HepG2 (cell line): ENCODE measurements around the gene TTC19. TPM values are rescaled to one million over a fixed set of nuclear protein-coding genes. Genes with fewer than 3 reads are reported as not detected.

Experiments used
- ARNT ChIP-seq: fragments of 450-650 bp; IDR thresholded peaks from 2 replicates; pipeline ENCODE4 v1.6.1; 2017
- ATRX ChIP-seq: sonication (generic); formaldehyde crosslinking; IDR thresholded peaks from 2 replicates; pipeline ENCODE4 v1.4.0; 2020; ENCODE audit warnings: missing genetic modification reagents, borderline replicate concordance
- HMGA1 ChIP-seq: sonication (generic); formaldehyde crosslinking; conservative IDR thresholded peaks from 2 replicates; pipeline ENCODE4 v1.4.0; 2020; ENCODE audit warnings: missing genetic modification reagents
- HNRNPH1 ChIP-seq: fragments of 200-400 bp; formaldehyde crosslinking; optimal IDR thresholded peaks from 2 replicates; pipeline ENCODE3; 2017; ENCODE audit warnings: mild to moderate bottlenecking, low read depth, low read length
- HNRNPUL1 ChIP-seq: fragments of 200-400 bp; formaldehyde crosslinking; IDR thresholded peaks from 2 replicates; pipeline ENCODE4 v1.6.1; 2017; ENCODE audit warnings: low read depth, mild to moderate bottlenecking, low read length, moderate library complexity
- KMT2A ChIP-seq: sonication (generic); formaldehyde crosslinking; IDR thresholded peaks from 2 replicates; pipeline ENCODE4 v1.4.0; 2020; ENCODE audit warnings: missing genetic modification reagents
- LRRFIP1 ChIP-seq: sonication (generic); formaldehyde crosslinking; conservative IDR thresholded peaks from 2 replicates; pipeline ENCODE4 v1.4.0; 2020; ENCODE audit warnings: missing genetic modification reagents
- PLRG1 ChIP-seq: fragments of 450-650 bp; conservative IDR thresholded peaks from 2 replicates; pipeline ENCODE4 v1.6.1; 2016
- POLR2AphosphoS2 ChIP-seq: IDR thresholded peaks from 2 replicates; pipeline ENCODE4 v1.6.1; 2011; ENCODE audit warnings: low read depth, low read length, improper control_type of control experiment
- ZFP36L1 ChIP-seq: sonication (generic); formaldehyde crosslinking; IDR thresholded peaks from 2 replicates; pipeline ENCODE4 v1.8.0; 2022; ENCODE audit warnings: mild to moderate bottlenecking, missing genetic modification reagents, moderate library complexity
- ZNF430 ChIP-seq: sonication (generic); formaldehyde crosslinking; IDR thresholded peaks from 2 replicates; pipeline ENCODE4 v1.9.0; 2021; ENCODE audit warnings: mild to moderate bottlenecking, missing genetic modification reagents
- ZNF441 ChIP-seq: sonication (generic); formaldehyde crosslinking; IDR thresholded peaks from 2 replicates; pipeline ENCODE4 v1.7.0; 2021; ENCODE audit warnings: missing genetic modification reagents, borderline replicate concordance
- ZNF549 ChIP-seq: sonication (generic); formaldehyde crosslinking; IDR thresholded peaks from 2 replicates; pipeline ENCODE4 v1.5.0; 2020; ENCODE audit warnings: missing genetic modification reagents
- ZNF660 ChIP-seq: sonication (generic); formaldehyde crosslinking; IDR thresholded peaks from 2 replicates; pipeline ENCODE4 v1.5.1; 2020; ENCODE audit warnings: mild to moderate bottlenecking, low read depth, missing genetic modification reagents, borderline replicate concordance
- ZNF782 ChIP-seq: sonication (generic); formaldehyde crosslinking; IDR thresholded peaks from 2 replicates; pipeline ENCODE4 v1.4.0; 2020; ENCODE audit warnings: missing genetic modification reagents, mild to moderate bottlenecking, borderline replicate concordance
- polyA plus RNA-seq, 8 experiments: library from polyadenylated mRNA; depleted of rRNA in 3 of 8; stranded (reverse) in 7 of 8; unstranded in 1 of 8; fragments of >200 nt; fragmentation: Illumina TruSeq in 4 of 8; extraction: Trizol in 4 of 8; gene quantifications; 2 replicates each; pipeline versions ENCODE4 v1.2.1 to v1.2.3, GENCODE V29; 2011 to 2016; ENCODE audit warnings: low read depth in 4 of 8, missing spikeins in 1 of 8, mixed read lengths in 1 of 8; ENCODE audit not compliant: insufficient read depth in 1 of 8
- total RNA-seq, 5 experiments: library from RNA; depleted of rRNA; stranded (reverse); fragments of >200 nt; fragmentation: Illumina TruSeq; extraction: Trizol; gene quantifications; 2 replicates each; pipeline ENCODE4 v1.2.3, GENCODE V29; 2016; ENCODE audit warnings: low read depth in 1 of 5
- TF ChIP-seq, protein P1 (sequence below), 2 experiments: fragments of 450-650 bp in 1 of 2; sonication (generic) in 1 of 2; formaldehyde crosslinking in 1 of 2; IDR thresholded peaks; 2 replicates each; pipeline versions ENCODE4 v1.6.1 to v1.8.0; 2016 to 2022; ENCODE audit warnings: antibody characterized with exemption in 1 of 2, mild to moderate bottlenecking in 1 of 2, missing genetic modification reagents in 1 of 2
- TF ChIP-seq, protein P2 (sequence below): sonication (generic); formaldehyde crosslinking; IDR thresholded peaks from 2 replicates; pipeline ENCODE4 v1.5.1; 2020; ENCODE audit warnings: mild to moderate bottlenecking, missing genetic modification reagents, borderline replicate concordance

The TTC19 gene
- total and polyA plus RNA-seq, 2 of the 13 experiments (the other 11 are each of a cell fraction or from before 2014, with no cell fraction given): 4.4 to 24.3 TPM

DNA sequence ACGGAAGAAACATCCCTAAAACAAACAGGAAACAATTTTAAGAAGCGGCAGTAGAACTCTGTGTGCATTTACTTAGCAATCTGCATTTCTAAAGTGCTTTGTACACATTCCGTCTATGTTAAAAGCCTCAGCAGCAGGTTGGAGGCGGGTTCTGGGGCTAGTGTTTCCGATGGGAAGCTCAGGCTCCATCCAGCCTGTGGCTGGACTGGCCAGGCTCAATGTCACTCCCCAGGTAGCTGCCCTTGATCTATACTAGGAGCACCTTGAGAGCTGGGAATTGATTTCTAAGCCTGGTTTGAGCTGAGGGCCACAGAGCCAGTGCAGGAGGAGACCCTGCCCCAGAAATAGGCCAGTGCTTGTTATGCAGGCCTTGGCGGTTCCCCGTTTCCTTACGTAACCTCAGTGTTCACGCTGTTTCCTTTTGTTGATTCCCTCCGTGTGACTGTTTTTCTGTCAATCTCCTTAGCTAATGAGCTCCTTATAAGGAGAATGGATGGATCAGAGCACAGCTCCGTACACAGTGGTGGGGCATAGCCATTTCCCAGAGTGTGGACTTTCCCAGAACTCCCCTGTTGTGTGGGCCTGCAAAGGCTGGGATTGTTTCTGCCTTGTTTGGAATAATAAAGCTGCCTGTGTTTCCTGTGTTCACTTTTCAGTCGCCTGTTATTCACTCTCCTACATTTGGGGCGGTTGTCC, 33.3 kb upstream of the TTC19 start (continued):
- no peak for TF ChIP-seq ARNT
- TF ChIP-seq LRRFIP1: no peak
- TF ChIP-seq, protein P1, sequence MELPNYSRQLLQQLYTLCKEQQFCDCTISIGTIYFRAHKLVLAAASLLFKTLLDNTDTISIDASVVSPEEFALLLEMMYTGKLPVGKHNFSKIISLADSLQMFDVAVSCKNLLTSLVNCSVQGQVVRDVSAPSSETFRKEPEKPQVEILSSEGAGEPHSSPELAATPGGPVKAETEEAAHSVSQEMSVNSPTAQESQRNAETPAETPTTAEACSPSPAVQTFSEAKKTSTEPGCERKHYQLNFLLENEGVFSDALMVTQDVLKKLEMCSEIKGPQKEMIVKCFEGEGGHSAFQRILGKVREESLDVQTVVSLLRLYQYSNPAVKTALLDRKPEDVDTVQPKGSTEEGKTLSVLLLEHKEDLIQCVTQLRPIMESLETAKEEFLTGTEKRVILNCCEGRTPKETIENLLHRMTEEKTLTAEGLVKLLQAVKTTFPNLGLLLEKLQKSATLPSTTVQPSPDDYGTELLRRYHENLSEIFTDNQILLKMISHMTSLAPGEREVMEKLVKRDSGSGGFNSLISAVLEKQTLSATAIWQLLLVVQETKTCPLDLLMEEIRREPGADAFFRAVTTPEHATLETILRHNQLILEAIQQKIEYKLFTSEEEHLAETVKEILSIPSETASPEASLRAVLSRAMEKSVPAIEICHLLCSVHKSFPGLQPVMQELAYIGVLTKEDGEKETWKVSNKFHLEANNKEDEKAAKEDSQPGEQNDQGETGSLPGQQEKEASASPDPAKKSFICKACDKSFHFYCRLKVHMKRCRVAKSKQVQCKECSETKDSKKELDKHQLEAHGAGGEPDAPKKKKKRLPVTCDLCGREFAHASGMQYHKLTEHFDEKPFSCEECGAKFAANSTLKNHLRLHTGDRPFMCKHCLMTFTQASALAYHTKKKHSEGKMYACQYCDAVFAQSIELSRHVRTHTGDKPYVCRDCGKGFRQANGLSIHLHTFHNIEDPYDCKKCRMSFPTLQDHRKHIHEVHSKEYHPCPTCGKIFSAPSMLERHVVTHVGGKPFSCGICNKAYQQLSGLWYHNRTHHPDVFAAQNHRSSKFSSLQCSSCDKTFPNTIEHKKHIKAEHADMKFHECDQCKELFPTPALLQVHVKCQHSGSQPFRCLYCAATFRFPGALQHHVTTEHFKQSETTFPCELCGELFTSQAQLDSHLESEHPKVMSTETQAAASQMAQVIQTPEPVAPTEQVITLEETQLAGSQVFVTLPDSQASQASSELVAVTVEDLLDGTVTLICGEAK (IDR thresholded peaks at IDR 0.05): no peak; the same call in 1 of the 2 replicates
- TF ChIP-seq, protein P1 (CRISPR knock-in tag; IDR thresholded peaks at IDR 0.05): peak; percentile 95
- TF ChIP-seq, protein P2, sequence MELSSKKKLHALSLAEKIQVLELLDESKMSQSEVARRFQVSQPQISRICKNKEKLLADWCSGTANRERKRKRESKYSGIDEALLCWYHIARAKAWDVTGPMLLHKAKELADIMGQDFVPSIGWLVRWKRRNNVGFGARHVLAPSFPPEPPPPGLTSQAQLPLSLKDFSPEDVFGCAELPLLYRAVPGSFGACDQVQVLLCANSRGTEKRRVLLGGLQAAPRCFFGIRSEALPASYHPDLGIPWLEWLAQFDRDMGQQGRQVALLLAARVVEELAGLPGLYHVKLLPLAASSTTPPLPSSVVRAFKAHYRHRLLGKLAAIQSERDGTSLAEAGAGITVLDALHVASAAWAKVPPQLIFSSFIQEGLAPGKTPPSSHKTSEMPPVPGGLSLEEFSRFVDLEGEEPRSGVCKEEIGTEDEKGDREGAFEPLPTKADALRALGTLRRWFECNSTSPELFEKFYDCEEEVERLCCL: no peak
- TF ChIP-seq HNRNPUL1: no peak
- TF ChIP-seq ZNF782 (CRISPR knock-in tag): no peak
- no peak for TF ChIP-seq ATRX (CRISPR knock-in tag)
- TF ChIP-seq ZNF549 (CRISPR knock-in tag): no peak
- TF ChIP-seq PLRG1: no peak
- TF ChIP-seq ZNF430 (CRISPR knock-in tag): no peak
- TF ChIP-seq ZNF441 (CRISPR knock-in tag): peak; percentile 41; the same call in 1 of the 2 replicates
- no peak for TF ChIP-seq HMGA1 (CRISPR knock-in tag)
- no peak for TF ChIP-seq ZFP36L1
- TF ChIP-seq ZNF660 (CRISPR knock-in tag): no peak
- TF ChIP-seq POLR2AphosphoS2: no peak
- TF ChIP-seq KMT2A (CRISPR knock-in tag): 0 out of 2 replicates have a peak, but pooled peaks have one; percentile 24
- TF ChIP-seq HNRNPH1: no peak
